Activated CD4-positive, alpha-beta T cell treated with anti-CD3 and anti-CD28 coated beads, Interleukin-2, amount 10 ng/mL, durations not matched to agents 24 days and 14 days (primary cell): Measurements from ENCODE around the gene B4GALT3. TPM values are rescaled to one million over a fixed set of nuclear protein-coding genes. Genes with fewer than 3 reads are reported as not detected.
A peak's percentile ranks its signal among the peaks of the same experiment; 100 is the strongest.

Experiments
- DNase-seq: peaks from one replicate; pipeline ENCODE4 v3.0.0; 2022
- H3K27ac Mint-ChIP-seq: one replicate; pipeline ENCODE4 v1.8.0; 2022; ENCODE audit warnings: mild to moderate bottlenecking, mixed read lengths
- H3K27me3 Mint-ChIP-seq: one replicate; pipeline ENCODE4 v1.8.0; 2022; ENCODE audit warnings: mixed read lengths
- H3K36me3 Mint-ChIP-seq: one replicate; pipeline ENCODE4 v1.8.0; 2022; ENCODE audit warnings: low read depth, mild to moderate bottlenecking, mixed read lengths
- H3K4me1 Mint-ChIP-seq: one replicate; pipeline ENCODE4 v1.8.0; 2021; ENCODE audit warnings: mixed read lengths
- H3K4me3 Mint-ChIP-seq: one replicate; pipeline ENCODE4 v1.8.0; 2022; ENCODE audit warnings: mild to moderate bottlenecking, moderate library complexity, mixed read lengths
- H3K9me3 Mint-ChIP-seq: one replicate; pipeline ENCODE4 v1.8.0; 2021; ENCODE audit warnings: mixed read lengths
- intact Hi-C: fragments of 100-400 bp; cut with micrococcal nuclease; formaldehyde crosslinking; loops from one replicate; pipeline ENCODE4 v1.15.1; 2023
- total RNA-seq: library from RNA; stranded (reverse); gene quantifications from 2 replicates; pipeline ENCODE4 v1.2.3, GENCODE V29; 2022

Gene B4GALT3
- total RNA-seq, 1 donor from 2014 or later, result 69.9 TPM

DNA sequence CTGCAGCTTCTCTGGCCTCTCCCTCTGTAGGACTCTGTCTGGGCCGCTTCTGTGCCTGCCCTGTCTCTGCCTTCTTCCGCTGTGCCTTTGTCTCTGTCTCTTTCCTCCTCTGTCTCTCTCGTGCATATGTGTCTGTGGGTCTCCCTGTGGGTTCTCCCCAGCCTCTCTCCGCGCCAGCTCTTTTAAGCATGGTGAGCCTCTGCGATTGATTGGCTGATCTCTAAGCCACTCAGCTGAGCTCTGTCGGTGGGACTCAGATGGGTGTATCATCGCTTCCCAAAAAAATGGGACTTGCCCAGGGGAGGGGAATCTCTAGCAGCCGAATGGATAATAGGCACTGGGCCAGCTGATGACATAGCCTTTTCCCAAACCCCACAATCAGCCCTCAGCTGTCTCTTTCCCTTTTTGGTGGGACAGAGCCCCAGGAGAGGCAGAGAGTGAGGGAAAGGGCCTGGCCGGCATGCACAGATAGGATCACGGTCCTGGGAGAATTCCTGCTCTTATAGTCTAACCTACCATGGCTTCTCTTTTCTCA is 21.7 kb upstream of the B4GALT3 start, which contains the start of gene ADAMTS4:
Gene ADAMTS4, minus strand, starts transcription at position 158 of the 535 bp plus-strand sequence. CDS start 427 bp downstream, outside the sequence.
- Mint-ChIP-seq H3K27ac (peak within 1 kb of the TSS; percentile 96), H3K36me3 (peaks cover 9% of the 10 kb centered on the region), H3K4me1 (peaks cover 51% of the 10 kb centered on the region), H3K27me3 (no peaks in the 10 kb centered on the region), H3K9me3 (no peaks in the 10 kb centered on the region), H3K4me3 (no peak within 1 kb of the TSS)
- intact Hi-C loops, result no loop called here
- DNase-seq, result no peak

DNA sequence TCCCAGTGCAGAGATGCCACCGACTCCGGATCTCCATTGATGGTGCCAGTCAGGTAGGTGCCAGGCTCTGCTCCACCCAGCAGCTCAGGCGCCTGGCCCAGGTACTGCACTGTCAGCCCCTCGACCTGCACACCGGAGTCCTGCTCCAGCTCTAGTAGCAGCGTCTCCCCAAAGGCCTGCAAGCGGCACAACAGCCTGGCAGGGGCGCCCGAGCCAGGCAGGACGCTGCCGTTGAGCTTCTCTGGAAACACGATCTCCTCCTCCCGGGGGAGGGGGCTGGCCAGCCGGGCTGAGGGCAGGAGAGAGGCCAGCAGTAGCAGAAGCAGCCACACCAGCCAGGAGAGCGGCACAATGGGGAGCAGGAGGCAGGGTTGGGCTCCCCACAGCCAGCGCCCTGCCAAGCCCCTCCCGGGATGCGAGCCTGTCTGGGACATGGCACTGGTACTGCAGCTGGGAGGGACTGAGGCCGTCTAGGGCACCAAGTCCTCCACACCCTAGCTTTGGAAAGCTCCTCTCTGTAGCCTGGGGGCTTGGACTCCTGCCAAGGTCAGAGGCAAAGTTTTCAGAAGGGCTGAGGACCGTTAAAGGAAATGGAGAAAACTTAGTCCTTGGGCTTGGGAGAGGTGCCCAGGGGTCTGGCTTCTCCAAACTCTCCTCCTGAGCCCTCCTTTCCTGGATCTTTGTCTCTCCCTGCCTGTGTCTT is 21.0 kb upstream of the B4GALT3 start:
- H3K9me3 Mint-ChIP-seq, result no peaks in the 10 kb centered on the region
- H3K4me1 Mint-ChIP-seq, result peaks cover 51% of the 10 kb centered on the region
- intact Hi-C loops, result no loop called here
- no peak overlapping the region for H3K4me3 Mint-ChIP-seq
- H3K27me3 Mint-ChIP-seq, result no peaks in the 10 kb centered on the region
- H3K36me3 Mint-ChIP-seq, result peaks cover 4% of the 10 kb centered on the region
- H3K27ac Mint-ChIP-seq, result no peak overlapping the region
- DNase-seq, result no peak

DNA sequence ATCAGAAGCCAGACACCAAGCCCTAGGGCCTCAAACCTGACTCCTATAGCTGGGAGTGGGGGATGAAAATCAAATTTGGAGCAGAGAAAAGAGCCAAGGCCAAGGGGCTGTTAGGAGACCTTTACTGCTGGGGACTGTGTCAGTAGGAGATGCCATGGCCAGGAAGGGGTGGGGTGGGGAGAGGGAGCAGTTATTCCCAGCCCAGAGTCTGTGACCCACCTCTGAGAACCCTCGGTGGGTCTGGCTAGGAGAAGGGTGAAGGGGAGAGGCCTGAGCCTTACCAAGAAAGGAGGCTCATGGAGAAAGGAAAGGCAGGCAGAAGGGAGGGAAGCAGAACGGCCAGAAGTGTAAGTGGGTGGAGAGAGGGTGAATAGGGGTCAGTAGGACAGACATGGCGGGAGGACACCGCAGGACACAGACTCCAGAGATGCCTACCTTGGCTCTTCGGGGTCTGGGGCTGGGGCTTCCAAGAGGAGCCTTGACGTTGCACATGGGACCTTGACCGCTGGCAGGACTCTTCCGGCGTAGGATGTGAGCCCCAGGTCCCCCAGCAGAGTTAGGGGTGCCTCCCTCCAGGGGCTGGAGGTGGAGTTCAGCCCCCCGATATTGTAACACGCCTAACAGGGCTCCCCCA is 20.4 kb upstream of the B4GALT3 start:
- DNase-seq, result no peak
- H3K4me1 Mint-ChIP-seq, result peaks cover 51% of the 10 kb centered on the region
- H3K4me3 Mint-ChIP-seq, result no peak overlapping the region
- intact Hi-C loops, result no loop called here
- no peaks in the 10 kb centered on the region for H3K27me3 Mint-ChIP-seq
- peaks cover 1% of the 10 kb centered on the region for H3K36me3 Mint-ChIP-seq
- H3K27ac Mint-ChIP-seq, result no peak overlapping the region
- H3K9me3 Mint-ChIP-seq, result no peaks in the 10 kb centered on the region

DNA sequence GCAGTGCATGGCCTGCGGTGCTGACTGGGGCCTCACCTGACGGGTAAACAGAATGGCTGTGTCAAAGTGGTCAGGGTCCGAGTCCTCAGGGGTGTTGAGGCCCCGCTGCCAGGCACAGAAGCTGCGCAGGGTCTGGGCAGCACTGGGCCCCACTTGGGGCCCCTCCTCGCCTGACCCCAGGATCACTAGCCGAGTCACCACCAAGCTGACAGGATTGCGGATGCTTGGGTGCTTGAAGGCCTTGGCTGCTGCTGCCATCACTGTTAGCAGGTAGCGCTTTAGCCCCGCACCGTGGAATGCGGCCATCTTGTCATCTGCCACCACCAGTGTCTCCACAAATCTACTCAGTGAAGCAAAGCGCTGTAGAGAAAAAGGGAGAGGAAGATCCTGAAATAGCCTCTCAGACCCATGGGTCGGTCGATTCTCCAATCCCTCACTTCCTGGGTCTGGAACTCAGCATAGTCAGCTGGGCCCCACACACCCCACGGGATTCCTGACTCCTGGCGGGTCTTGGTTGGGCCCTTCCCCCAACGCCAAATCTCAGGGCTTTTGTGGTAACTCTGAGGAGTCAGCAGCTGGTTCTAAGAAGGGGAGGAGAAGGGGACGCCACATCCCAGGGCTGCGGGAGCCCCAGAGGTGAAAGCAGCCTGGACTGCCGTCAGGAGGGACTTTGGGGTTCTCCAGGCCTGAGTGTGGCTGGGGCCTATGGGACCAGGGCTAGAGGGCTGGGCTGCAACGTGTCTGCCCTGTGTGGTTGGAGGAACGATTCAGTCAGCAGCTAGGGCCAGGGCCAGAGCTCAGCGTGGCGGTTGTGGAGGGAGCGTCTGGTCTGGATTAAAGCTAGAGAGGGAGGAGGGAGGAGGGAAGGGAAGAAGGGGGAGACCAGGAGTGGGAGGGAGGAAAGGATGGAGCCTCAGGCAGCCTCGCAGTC is 19.5 kb upstream of the B4GALT3 start:
- Mint-ChIP-seq H3K4me1 (peaks cover 50% of the 10 kb centered on the region), H3K36me3 (no peaks in the 10 kb centered on the region), H3K27ac (no peak overlapping the region), H3K4me3 (no peak overlapping the region), H3K27me3 (no peaks in the 10 kb centered on the region), H3K9me3 (no peaks in the 10 kb centered on the region)
- intact Hi-C loops, result no loop called here
- no peak for DNase-seq

DNA sequence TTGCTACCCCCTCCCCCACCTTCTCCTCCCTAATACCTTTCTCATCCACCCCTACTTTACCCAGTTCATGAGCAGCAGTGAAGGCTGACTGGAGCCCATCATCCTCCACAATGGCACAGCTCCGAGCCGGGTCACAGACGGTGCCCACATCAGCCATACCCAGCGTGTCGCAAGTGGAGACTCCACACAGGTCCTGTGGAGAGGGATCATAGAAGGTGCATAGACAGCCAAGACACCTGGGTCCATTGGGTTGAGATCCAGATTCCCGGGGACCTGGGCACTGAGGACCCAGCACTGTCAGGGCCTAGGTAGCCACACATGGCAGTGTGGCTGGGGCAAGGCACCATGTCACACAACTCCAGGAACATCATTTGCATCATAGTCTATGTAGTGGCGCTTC is 18.8 kb upstream of the B4GALT3 start:
- H3K27ac Mint-ChIP-seq, result no peak overlapping the region

DNA sequence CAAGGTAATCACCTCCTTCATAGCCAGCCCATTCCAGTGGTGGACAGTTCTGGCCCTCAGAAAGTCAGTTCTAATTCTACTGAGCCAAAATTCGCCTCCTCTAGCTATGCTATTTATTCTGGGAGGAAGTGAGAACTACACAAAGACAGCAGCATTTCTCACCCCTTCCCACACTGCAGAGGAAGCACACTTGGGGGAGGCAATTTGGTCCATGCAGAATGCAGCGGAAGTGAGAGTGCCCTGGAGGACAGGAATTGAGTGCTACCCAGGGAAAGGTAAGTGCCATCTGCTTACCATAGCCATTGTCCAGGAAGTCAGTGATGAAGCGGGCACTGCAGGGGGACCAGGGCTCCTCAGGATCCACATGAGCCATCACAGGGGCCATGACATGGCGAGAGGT is 17.9 kb upstream of the B4GALT3 start:
- Mint-ChIP-seq H3K27ac (peak overlapping the region; percentile 62), H3K36me3 (no peaks in the 10 kb centered on the region), H3K9me3 (no peaks in the 10 kb centered on the region), H3K4me1 (peaks cover 34% of the 10 kb centered on the region), H3K4me3 (peak overlapping the region; percentile 7), H3K27me3 (no peaks in the 10 kb centered on the region)
- intact Hi-C loops, result no loop called here
- no peak for DNase-seq

More for the DNA sequence above, 18.8 kb upstream of the B4GALT3 start:
- H3K4me3 Mint-ChIP-seq, result peak overlapping the region; percentile 32
- H3K9me3 Mint-ChIP-seq, result no peaks in the 10 kb centered on the region
- no peak for DNase-seq
- peaks cover 44% of the 10 kb centered on the region for H3K4me1 Mint-ChIP-seq
- H3K27me3 Mint-ChIP-seq, result no peaks in the 10 kb centered on the region
- intact Hi-C loops, result no loop called here
- no peaks in the 10 kb centered on the region for H3K36me3 Mint-ChIP-seq

DNA sequence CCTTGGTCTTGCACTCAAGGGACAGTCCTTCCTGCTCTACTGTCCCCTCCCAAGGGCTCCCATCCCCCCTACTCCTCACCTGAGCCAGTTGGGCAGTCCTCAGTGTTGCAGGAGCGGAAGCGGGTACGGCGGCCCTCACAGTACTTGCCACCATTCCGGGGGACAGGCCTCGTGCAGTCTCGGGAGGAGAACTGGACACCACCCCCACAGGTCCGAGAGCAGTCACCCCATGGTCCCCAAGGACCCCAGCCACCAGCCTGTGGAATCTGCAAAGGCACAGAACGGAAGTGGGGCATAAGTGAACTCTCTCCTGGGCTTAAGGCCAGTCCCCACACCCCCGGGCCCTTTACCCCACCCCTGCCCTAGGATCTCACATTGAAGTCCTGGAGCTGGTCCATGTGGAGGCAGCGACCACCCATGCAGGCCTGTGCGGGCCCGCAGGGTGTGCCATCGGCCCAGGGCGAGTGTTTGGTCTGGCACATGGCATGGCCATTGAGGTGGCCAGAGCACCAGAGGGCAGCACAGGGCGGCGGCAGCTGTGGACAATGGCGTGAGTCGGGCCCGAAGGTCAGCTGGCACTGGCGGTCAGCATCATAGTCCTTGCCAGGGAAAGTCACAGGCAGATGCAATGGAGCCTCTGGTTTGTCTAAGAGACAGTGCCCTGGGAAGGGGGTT is 16.4 kb upstream of the B4GALT3 start:
- Mint-ChIP-seq H3K27ac (no peak overlapping the region), H3K27me3 (no peaks in the 10 kb centered on the region), H3K9me3 (no peaks in the 10 kb centered on the region), H3K36me3 (no peaks in the 10 kb centered on the region), H3K4me1 (peaks cover 28% of the 10 kb centered on the region), H3K4me3 (no peak overlapping the region)
- DNase-seq, result no peak
- intact Hi-C loops, result no loop called here

DNA sequence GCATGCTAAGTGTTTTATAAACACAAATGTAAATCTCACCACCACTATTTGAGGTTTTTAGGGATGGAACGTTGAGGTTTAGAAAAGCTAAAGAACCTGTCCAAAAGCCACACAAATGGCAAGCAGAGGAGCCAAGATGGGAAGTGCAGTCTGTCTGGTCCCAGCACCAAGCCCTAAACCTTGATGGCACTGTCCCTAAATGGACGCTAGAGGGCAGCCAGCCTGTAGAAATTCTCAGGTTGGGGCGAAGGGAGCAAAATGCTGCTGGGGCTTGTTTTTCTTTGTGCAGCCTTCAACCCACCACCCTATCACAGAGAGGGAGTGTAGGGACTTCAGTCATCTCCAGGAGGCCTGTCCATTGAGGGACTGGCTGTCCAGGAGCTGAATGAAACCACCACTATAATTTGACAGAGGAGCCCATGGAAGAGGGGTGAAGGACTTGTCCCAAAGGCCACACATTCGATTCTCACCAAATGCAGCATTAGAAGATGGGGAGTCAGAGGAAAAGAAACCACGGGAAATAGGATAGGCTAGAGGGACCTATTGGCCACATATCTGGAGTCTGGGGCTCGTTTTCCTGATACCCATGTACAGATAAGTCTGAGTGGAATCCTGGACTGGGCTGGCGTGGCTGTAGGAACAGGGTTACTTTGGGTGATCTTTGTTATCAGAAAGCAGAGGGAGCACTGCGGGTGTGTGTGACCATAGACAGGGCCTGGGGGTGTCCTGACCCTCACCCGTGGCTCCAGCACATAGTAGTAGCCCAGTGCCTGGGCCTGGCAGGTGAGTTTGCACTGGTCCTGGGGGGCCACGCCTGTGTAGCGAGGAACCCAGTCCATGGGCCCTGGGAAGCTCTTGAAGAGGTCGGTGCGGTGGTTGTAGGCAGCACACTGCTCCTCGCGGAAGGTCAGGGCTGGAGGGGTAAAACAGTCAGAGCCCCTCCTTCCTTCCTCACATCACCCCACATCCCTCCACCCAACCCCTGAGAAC is 15.5 kb upstream of the B4GALT3 start:
- peaks cover 31% of the 10 kb centered on the region for H3K4me1 Mint-ChIP-seq
- H3K27ac Mint-ChIP-seq, result peak overlapping the region; percentile 87
- no peaks in the 10 kb centered on the region for H3K27me3 Mint-ChIP-seq
- no peaks in the 10 kb centered on the region for H3K9me3 Mint-ChIP-seq
- H3K36me3 Mint-ChIP-seq, result no peaks in the 10 kb centered on the region
- DNase-seq, result peak; percentile 92
- no peak overlapping the region for H3K4me3 Mint-ChIP-seq
- intact Hi-C loops, result loop anchor here (1.0 kb wide), 1 partner anchor 190 kb away; no protein-coding TSS in a partner anchor

DNA sequence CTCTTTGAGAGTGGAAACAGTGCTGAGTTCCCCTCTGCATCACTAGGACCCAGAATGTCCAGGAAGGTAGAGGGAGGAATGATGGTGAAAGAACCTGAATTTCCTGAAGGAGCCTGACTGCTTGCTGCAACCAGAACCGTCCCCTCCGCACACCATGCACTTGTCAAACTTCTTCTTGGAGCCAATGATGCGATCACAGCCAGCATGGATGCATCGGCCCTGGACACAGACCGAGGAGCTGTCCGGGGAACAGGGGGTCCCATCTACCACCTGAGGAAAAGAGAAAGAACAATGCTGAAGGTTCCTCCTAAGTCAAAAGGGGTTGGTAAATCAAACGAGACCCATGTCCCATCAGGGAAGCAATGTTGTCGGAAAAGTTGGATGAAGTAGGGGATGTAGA is 14.7 kb upstream of the B4GALT3 start:
- Mint-ChIP-seq H3K36me3 (no peaks in the 10 kb centered on the region), H3K27me3 (no peaks in the 10 kb centered on the region), H3K4me3 (no peak overlapping the region), H3K4me1 (peaks cover 36% of the 10 kb centered on the region), H3K27ac (peak overlapping the region; percentile 32), H3K9me3 (no peaks in the 10 kb centered on the region)
- DNase-seq, result no peak
- intact Hi-C loops, result loop anchor here (1.0 kb wide), 1 partner anchor 190 kb away; no protein-coding TSS in a partner anchor

DNA sequence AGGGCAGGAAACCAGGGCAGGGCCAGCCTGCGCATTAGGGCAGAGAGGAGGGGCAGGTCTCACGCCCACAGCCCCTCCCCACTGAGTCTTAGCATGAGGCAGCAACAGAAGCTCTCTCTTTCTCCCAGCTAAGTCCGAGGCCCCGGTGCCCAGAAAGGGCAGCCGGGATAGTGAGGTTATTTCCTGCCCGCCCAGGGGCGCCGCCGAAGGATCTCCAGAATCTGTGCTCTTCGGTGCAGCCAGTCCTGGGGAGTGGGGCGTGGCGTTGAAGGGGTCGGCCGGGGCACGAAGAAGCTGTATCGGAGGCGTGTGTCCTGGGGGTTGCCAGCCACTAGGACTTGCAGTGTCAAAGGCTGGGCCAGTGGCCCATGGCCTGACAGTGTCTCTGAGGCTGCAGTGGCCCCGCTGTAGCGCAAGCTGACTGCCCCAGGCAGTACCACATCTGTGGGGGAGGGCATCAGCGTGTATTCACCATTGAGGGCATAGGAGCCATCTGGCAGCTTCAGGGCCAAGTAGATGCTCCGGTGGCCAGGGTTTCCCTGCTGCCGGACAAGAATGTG is 13.7 kb upstream of the B4GALT3 start:
- no peaks in the 10 kb centered on the region for H3K27me3 Mint-ChIP-seq
- no peaks in the 10 kb centered on the region for H3K36me3 Mint-ChIP-seq
- intact Hi-C loops, result no loop called here
- no peak for DNase-seq
- H3K9me3 Mint-ChIP-seq, result no peaks in the 10 kb centered on the region
- no peak overlapping the region for H3K4me3 Mint-ChIP-seq
- no peak overlapping the region for H3K27ac Mint-ChIP-seq
- peaks cover 44% of the 10 kb centered on the region for H3K4me1 Mint-ChIP-seq

DNA sequence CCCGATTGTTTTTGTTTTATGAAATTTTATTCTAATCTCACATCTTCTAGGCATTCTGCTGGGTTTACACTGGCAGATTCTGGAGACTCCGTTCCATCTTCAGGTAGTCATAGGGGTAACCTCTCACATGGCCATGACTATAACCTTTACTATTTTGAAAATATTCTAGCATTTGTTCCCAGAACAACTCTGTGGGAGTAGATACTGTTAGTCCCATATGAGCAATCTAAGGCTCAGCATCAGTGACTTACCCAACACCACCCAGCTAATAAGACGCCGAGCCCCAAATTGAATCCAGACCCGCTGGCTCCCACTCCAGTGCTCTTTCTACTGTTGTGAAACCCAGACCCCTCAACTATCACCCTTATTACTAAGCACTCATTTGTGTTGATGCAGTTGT is 11.7 kb upstream of the B4GALT3 start:
- Mint-ChIP-seq H3K4me3 (no peak overlapping the region), H3K9me3 (no peaks in the 10 kb centered on the region), H3K27ac (no peak overlapping the region), H3K27me3 (no peaks in the 10 kb centered on the region), H3K4me1 (peaks cover 50% of the 10 kb centered on the region), H3K36me3 (no peaks in the 10 kb centered on the region)
- no peak for DNase-seq
- intact Hi-C loops, result no loop called here

DNA sequence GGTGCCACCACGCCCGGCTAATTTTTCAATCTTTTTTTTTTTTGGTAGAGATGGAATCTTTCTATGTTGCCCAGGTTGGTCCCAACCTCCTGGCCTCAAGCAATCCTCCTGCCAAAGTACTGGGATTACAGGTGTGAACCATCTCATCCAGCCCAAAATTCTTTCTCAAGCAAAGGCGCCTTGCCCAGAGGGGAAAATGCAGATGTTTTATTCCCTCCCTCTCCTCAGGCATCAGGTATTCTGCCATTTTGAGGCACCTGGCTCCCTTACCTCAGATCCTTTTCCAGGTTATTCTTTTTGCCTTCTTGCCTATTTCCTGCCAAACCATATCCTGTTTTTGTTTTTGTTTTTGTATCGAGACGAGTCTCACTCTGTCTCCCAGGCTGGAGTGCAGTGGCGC is 11.1 kb upstream of the B4GALT3 start:
- intact Hi-C loops, result no loop called here
- Mint-ChIP-seq H3K9me3 (no peaks in the 10 kb centered on the region), H3K27ac (no peak overlapping the region), H3K4me3 (no peak overlapping the region), H3K4me1 (peaks cover 55% of the 10 kb centered on the region), H3K36me3 (no peaks in the 10 kb centered on the region), H3K27me3 (no peaks in the 10 kb centered on the region)
- DNase-seq, result no peak
